Smooth muscle cell of the pulmonary artery (primary cell): ENCODE measurements around the gene TBR1. TPM values are rescaled to one million over a fixed set of nuclear protein-coding genes. Genes with fewer than 3 reads are reported as not detected.

ENCODE experiments used
- total RNA-seq: library from RNA; depleted of rRNA; stranded (reverse); fragments of >200 nt; gene quantifications from 2 replicates; pipeline ENCODE4 v1.2.3, GENCODE V29; 2014

Gene TBR1
- total RNA-seq, result 0.03 TPM in 1 of 2 replicates, not detected in the other

GRCh38 chr2:161415987-161416707, at the start of gene TBR1:
Gene TBR1, plus strand, starts transcription at chr2:161416297. Its CDS starts 114 bp downstream, at chr2:161416411.

Other genes starting within 250 kb of the TBR1 start
- gene PSMD14, start 107.9 kb upstream of the TBR1 start, total RNA-seq, result 58.7 and 60.1 TPM in 2 replicates
- gene SLC4A10, start 208.1 kb downstream of the TBR1 start, total RNA-seq, result 0.23 TPM in 1 of 2 replicates, not detected in the other